ENCODE data around the gene SLC5A6.

SLC5A6 gene

GRCh38 chr2:27245116-27245515, 33.0 kb upstream of the SLC5A6 start:
- H3K4me3 ChIP-seq (ENCODE audit: low read depth, low read length), result no peak overlapping the region

GRCh38 chr2:27243391-27244130, 31.5 kb upstream of the SLC5A6 start:
- no peak overlapping the region for H3K4me3 ChIP-seq (ENCODE audit: low read depth, low read length)
- no peak for TF ChIP-seq CTCF (IDR thresholded peaks at IDR 0.05; ENCODE audit: borderline replicate concordance, insufficient read depth, low read depth, low read length)

More at GRCh38 chr2:27245116-27245515, 33.0 kb upstream of the SLC5A6 start:
- no peak for TF ChIP-seq CTCF (IDR thresholded peaks at IDR 0.05; ENCODE audit: borderline replicate concordance, insufficient read depth, low read depth, low read length)

- TF ChIP-seq CTCF (IDR thresholded peaks at IDR 0.05; ENCODE audit: borderline replicate concordance, insufficient read depth, low read depth, low read length), result no peak
These were observed 30.5 kb upstream of the SLC5A6 start for GRCh38 chr2:27242614-27242951.

GRCh38 chr2:27241761-27242613, 29.9 kb upstream of the SLC5A6 start:
- TF ChIP-seq CTCF (IDR thresholded peaks at IDR 0.05; ENCODE audit: borderline replicate concordance, insufficient read depth, low read depth, low read length), result no peak
- no peak overlapping the region for H3K4me3 ChIP-seq (ENCODE audit: low read depth, low read length)

More at GRCh38 chr2:27242614-27242951, 30.5 kb upstream of the SLC5A6 start:
- H3K4me3 ChIP-seq (ENCODE audit: low read depth, low read length), result no peak overlapping the region

- H3K4me3 ChIP-seq (ENCODE audit: low read depth, low read length), result no peak overlapping the region
- no peak for TF ChIP-seq CTCF (IDR thresholded peaks at IDR 0.05; ENCODE audit: borderline replicate concordance, insufficient read depth, low read depth, low read length)
These were observed 28.3 kb upstream of the SLC5A6 start for GRCh38 chr2:27240406-27240805.

GRCh38 chr2:27238976-27239375, 26.9 kb upstream of the SLC5A6 start:
- TF ChIP-seq CTCF (IDR thresholded peaks at IDR 0.05; ENCODE audit: borderline replicate concordance, insufficient read depth, low read depth, low read length), result no peak
- H3K4me3 ChIP-seq (ENCODE audit: low read depth, low read length), result no peak overlapping the region

Measured in GM12875 (cell line).